Lower leg skin (tissue), 3 donors: ENCODE results near the gene B3GLCT.

Source experiments
- CTCF ChIP-seq, 3 donors: fragments of 450-650 bp; IDR thresholded peaks; one replicate each; pipeline ENCODE4 v1.5.1; 2016; ENCODE audit warnings: antibody characterized with exemption in 3 of 3, mild to moderate bottlenecking in 3 of 3, moderate library complexity in 2 of 3
- POLR2A ChIP-seq, 2 donors: fragments of 450-650 bp; IDR thresholded peaks; one replicate each; pipeline ENCODE4 v1.6.1; 2016 to 2017; ENCODE audit warnings: antibody characterized with exemption in 2 of 2, mild to moderate bottlenecking in 1 of 2, moderate library complexity in 1 of 2

- TF ChIP-seq POLR2A (IDR thresholded peaks at IDR 0.05) = no peak
- no peak for TF ChIP-seq CTCF (IDR thresholded peaks at IDR 0.05)
Observed at GRCh38 chr13:31184451-31184850, 15.3 kb upstream of the B3GLCT start.
